Measurements from ENCODE around the gene HS3ST2. TPM values are rescaled to one million over a fixed set of nuclear protein-coding genes. Genes with fewer than 3 reads are reported as not detected.

The HS3ST2 gene
- total RNA-seq, 1 experiment from 2014 or later: 0.14 TPM

- Mint-ChIP-seq H3K27me3 (ENCODE audit: insufficient read depth, unreplicated experiment) (peaks cover 58% of the 10 kb centered on the region), H3K9me3 (ENCODE audit: unreplicated experiment) (no peaks in the 10 kb centered on the region), H3K36me3 (ENCODE audit: insufficient read depth, unreplicated experiment) (no peaks in the 10 kb centered on the region), H3K4me3 (ENCODE audit: unreplicated experiment) (no peak overlapping the region), H3K27ac (ENCODE audit: low read depth, unreplicated experiment) (no peak overlapping the region), H3K4me1 (ENCODE audit: insufficient read depth, unreplicated experiment) (no peaks in the 10 kb centered on the region)
- no peak for TF ChIP-seq CTCF (IDR thresholded peaks at IDR 0.05; ENCODE audit: unreplicated experiment)
- no TSS peak for BruUV-seq (replicated peaks)
- no peak for DNase-seq (ENCODE audit: unreplicated experiment)
- ChIA-PET CTCF (no interaction called here), POLR2A (interaction anchor here (0.6 kb wide), 1 partner anchor 79 kb away, joined by 3 read pairs; no protein-coding TSS in a partner anchor)
- intact Hi-C loops (cut with micrococcal nuclease): no loop called here
These were observed 109.5 kb downstream of the HS3ST2 start for GRCh38 chr16:22923491-22923890.

- no peak for TF ChIP-seq CTCF (IDR thresholded peaks at IDR 0.05; ENCODE audit: unreplicated experiment)
- peak; percentile 46 for DNase-seq (ENCODE audit: unreplicated experiment)
- Mint-ChIP-seq H3K27ac (ENCODE audit: low read depth, unreplicated experiment) (no peak overlapping the region), H3K4me1 (ENCODE audit: insufficient read depth, unreplicated experiment) (no peaks in the 10 kb centered on the region), H3K9me3 (ENCODE audit: unreplicated experiment) (no peaks in the 10 kb centered on the region), H3K27me3 (ENCODE audit: insufficient read depth, unreplicated experiment) (peaks cover 58% of the 10 kb centered on the region), H3K4me3 (ENCODE audit: unreplicated experiment) (no peak overlapping the region), H3K36me3 (ENCODE audit: insufficient read depth, unreplicated experiment) (no peaks in the 10 kb centered on the region)
- no TSS peak for BruUV-seq (replicated peaks)
- intact Hi-C loops (cut with micrococcal nuclease): no loop called here
- ChIA-PET POLR2A (no interaction called here), CTCF (interaction anchor here (0.7 kb wide), 1 partner anchor 36 kb away, joined by 3 read pairs; no protein-coding TSS in a partner anchor)
These were observed 110.5 kb downstream of the HS3ST2 start for GRCh38 chr16:22924492-22924891.

GRCh38 chr16:22926105-22926751, 112.3 kb downstream of the HS3ST2 start:
- BruUV-seq (replicated peaks): no TSS peak
- CTCF ChIA-PET: interaction anchor here (0.5 to 1.1 kb wide), 3 partner anchors 24 to 105 kb away, joined by 3 read pairs; no protein-coding TSS in a partner anchor

GRCh38 chr16:22927306-22927705, 113.3 kb downstream of the HS3ST2 start:
- CTCF ChIA-PET: interaction anchor here (0.6 to 0.7 kb wide), 2 partner anchors 31 to 253 kb away, joined by 3 read pairs; no protein-coding TSS in a partner anchor
- peaks cover 73% of the 10 kb centered on the region for H3K27me3 Mint-ChIP-seq (ENCODE audit: insufficient read depth, unreplicated experiment)
- no peaks in the 10 kb centered on the region for H3K4me1 Mint-ChIP-seq (ENCODE audit: insufficient read depth, unreplicated experiment)
- no peaks in the 10 kb centered on the region for H3K36me3 Mint-ChIP-seq (ENCODE audit: insufficient read depth, unreplicated experiment)
- H3K27ac Mint-ChIP-seq (ENCODE audit: low read depth, unreplicated experiment): no peak overlapping the region
- no peak for TF ChIP-seq CTCF (IDR thresholded peaks at IDR 0.05; ENCODE audit: unreplicated experiment)
- intact Hi-C loops (cut with micrococcal nuclease): no loop called here
- no peak for DNase-seq (ENCODE audit: unreplicated experiment)
- H3K9me3 Mint-ChIP-seq (ENCODE audit: unreplicated experiment): no peaks in the 10 kb centered on the region
- no TSS peak for BruUV-seq (replicated peaks)
- no peak overlapping the region for H3K4me3 Mint-ChIP-seq (ENCODE audit: unreplicated experiment)
- POLR2A ChIA-PET: no interaction called here

More at GRCh38 chr16:22926105-22926751, 112.3 kb downstream of the HS3ST2 start:
- peaks cover 62% of the 10 kb centered on the region for H3K27me3 Mint-ChIP-seq (ENCODE audit: insufficient read depth, unreplicated experiment)
- no peak overlapping the region for H3K27ac Mint-ChIP-seq (ENCODE audit: low read depth, unreplicated experiment)
- no peak for DNase-seq (ENCODE audit: unreplicated experiment)
- intact Hi-C loops (cut with micrococcal nuclease): no loop called here
- TF ChIP-seq CTCF (IDR thresholded peaks at IDR 0.05; ENCODE audit: unreplicated experiment): no peak
- POLR2A ChIA-PET: interaction anchor here (0.6 kb wide), 1 partner anchor 47 kb away, joined by 3 read pairs; no protein-coding TSS in a partner anchor
- no peaks in the 10 kb centered on the region for H3K9me3 Mint-ChIP-seq (ENCODE audit: unreplicated experiment)
- H3K4me1 Mint-ChIP-seq (ENCODE audit: insufficient read depth, unreplicated experiment): no peaks in the 10 kb centered on the region
- H3K36me3 Mint-ChIP-seq (ENCODE audit: insufficient read depth, unreplicated experiment): no peaks in the 10 kb centered on the region
- H3K4me3 Mint-ChIP-seq (ENCODE audit: unreplicated experiment): no peak overlapping the region
